Stimulated activated CD4-positive, alpha-beta T cell treated with anti-CD3 and anti-CD28 coated beads, TNF-alpha, amount 100 ng/mL, for 48 hours (primary cell): ENCODE results near the gene RNASE13.

Source experiments
- DNase-seq, 3 donors: peaks; one replicate each; pipeline ENCODE4 v3.0.0-alpha.2; 2020; ENCODE audit warnings: low read depth in 3 of 3

The RNASE13 gene

DNA sequence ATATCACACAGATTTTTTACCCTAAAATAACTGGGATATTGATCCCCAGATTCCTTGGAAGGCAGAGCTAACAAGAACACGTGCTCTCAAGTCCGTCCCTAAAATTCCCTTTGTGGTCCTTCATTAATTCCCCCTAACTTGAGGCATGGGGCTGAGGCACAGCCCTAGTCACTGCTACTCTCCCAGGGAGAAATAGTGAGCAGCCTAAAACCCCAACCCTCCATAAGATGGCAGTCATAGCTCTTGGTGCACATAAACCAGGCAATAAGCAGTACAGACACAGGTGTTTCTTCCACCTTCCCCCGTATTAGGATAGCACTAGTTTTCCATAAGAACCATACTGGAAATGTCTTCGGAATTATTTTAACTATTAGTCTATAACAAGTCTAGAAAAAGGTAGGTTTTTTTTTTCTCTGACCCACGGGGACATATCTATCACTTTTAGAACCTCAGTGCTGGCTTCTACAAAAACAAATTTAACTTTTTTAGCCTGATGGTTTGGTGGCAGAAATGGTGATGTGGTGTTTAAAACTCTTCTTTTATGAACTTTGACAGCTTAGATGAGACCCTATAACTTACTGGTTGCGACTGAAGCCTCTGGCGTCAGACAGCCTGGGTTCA is 32.4 kb upstream of the RNASE13 start:
- DNase-seq: no peak

DNA sequence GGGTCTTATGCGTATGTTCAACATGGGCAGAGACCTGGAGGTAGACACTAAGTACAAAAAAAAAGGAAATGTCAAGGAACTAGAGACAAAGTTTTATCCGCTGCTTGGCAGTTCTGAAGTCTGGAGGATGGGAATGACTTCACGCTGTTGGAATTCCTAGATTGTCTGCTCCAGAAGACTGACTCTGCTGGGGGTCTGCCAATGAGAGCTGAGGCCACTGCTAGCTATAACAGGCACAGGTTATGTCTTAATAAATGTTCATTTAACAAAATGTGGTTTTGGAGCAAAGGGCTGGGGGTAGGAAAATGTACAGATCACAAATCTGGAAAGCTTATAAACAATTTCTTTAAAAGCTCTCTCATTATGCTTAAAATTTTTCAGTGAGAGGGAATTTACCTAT is 28.9 kb upstream of the RNASE13 start:
- DNase-seq: no peak

DNA sequence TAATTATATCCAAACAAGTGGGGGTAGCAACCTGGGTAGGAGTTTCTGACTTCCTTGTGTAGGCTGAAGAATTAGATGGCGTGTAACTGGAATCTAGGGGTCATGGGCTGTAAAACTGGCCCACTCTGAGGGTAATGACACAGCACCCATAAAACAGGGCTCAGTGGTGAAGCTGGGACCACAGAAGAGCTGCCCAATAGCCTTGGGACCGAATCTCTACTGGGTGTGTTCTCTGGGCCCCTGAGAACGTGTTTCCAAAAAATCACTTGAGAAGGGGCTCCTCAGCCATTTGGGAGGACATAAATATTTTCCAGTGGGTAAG is 26.7 kb upstream of the RNASE13 start:
- no peak for DNase-seq

DNA sequence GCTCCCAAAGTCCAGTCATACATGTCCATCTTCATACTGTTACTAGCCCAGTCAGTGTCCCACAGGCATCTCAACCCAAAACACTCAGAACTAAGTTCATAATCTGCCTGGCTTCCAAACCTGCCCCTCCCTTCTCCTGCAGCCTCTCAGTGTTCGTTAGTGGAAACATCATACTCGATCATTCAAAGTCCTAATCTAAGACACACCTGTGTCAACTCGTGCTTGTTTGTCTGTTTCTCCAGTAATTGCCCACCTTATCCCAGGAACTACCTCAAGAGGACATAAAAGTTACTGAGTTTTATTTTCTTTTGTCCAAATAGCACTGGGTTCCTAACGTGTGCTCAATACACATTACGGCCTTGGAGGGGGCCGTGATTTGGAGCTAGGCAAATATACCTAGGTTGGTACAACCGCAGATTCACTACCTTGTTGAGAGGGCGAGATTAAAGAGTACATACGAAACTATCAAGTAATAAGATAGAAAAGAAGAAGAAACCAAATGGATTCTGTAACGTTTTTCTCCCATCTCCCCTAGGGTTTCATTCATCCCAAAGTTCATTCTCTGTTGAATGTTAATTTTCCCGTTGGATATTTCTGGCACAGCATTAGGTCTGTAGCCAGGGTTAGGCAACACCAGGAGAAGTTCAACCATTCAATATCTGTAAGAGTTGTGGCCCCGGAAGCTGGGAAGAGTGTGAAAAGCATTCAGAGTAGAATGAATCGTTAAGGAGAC is 26.2 kb upstream of the RNASE13 start:
- DNase-seq: no peak

DNA sequence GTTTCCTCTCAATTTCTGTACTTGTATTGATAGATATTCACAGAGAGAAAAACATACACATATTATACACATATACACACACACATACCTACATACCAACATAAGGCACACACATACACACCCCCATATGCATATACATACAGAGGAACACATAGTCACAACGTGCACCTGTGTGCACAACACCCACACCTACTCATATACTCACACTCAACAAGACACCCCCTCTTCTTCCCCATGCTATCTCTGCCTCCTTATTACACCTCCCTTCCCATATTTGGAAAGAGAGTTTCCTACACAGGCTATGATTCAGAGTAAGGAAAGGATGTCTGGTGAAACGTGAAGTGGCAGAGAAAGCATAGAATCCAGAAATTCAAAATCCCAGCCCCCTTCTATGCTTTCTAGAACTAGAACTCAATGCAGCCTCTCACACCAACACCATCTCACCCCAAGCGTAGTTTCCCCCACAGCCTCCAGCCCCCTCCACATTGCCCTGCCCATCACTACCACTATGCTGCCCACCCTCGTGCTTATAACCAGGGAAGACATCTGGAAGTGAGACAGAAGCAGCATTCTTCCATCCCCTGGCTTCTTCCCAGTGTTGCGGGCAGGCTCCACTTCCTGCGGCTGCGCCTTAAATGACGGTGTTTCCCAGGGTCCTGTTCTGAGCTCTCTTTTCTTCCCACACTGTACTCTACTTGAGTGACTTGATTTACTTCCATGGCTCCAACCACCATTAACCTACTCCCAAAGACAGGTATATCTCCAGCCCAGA is 25.4 kb upstream of the RNASE13 start:
- no peak for DNase-seq

- no peak for DNase-seq
Measured at GRCh38 chr14:21058903-21059302, 24.3 kb upstream of the RNASE13 start.

GRCh38 chr14:21057803-21058675 is 23.4 kb upstream of the RNASE13 start, which contains the start of gene RNASE8:
RNASE8 (plus strand) TSS chr14:21057822; CDS start chr14:21057893, 71 bp downstream.
- no peak for DNase-seq

- no peak for DNase-seq
Measured at GRCh38 chr14:21056520-21057163, 22.0 kb upstream of the RNASE13 start.

- DNase-seq: no peak
Measured at GRCh38 chr14:21055432-21056117, 21.0 kb upstream of the RNASE13 start.

DNA sequence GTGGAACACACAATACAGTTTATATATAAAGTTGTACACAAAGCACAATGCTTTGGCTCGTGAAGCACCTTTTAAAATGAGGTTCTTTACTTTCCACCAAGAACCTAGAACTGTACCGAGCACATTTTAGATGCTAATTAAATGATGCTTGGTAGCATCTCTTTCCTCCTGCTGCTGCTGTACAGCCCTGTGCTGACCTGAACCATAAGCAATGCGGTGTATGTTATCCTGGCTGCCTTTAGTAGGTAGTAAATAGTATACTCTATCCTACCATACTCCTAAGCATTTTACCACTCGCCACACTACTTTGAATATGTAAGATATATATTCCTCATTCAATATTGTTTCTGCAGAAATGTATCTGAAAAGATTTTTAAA is 20.1 kb upstream of the RNASE13 start:
- DNase-seq: no peak

DNA sequence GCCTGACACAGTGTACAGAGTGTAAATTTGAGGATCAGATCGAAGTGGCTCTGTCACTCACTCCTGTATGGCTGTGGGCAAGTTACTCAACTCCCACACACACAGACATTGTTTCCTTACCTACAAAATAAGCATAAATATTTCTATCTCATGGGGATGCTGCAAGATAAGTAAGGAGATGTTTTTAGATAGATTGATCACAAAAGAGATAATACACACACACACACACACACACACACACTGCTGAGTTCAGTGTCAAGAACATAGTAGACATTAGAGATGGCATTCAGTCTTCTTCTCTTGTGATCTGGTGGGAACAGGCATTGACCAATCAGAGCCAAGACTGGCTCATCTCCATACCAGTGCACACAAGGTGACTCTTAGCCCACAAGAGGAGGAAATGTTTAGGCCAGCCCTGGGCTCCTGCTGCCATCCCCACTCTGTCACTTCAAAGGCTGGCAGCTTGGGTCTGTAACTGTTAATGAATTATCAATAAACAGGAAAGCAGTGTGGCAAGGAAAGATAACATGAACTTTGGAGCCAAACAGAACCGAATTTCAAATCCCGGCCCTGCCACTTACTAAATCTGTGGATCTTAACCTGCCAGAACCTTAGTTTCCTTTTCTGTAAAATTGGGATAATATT is 19.6 kb upstream of the RNASE13 start:
- no peak for DNase-seq

DNA sequence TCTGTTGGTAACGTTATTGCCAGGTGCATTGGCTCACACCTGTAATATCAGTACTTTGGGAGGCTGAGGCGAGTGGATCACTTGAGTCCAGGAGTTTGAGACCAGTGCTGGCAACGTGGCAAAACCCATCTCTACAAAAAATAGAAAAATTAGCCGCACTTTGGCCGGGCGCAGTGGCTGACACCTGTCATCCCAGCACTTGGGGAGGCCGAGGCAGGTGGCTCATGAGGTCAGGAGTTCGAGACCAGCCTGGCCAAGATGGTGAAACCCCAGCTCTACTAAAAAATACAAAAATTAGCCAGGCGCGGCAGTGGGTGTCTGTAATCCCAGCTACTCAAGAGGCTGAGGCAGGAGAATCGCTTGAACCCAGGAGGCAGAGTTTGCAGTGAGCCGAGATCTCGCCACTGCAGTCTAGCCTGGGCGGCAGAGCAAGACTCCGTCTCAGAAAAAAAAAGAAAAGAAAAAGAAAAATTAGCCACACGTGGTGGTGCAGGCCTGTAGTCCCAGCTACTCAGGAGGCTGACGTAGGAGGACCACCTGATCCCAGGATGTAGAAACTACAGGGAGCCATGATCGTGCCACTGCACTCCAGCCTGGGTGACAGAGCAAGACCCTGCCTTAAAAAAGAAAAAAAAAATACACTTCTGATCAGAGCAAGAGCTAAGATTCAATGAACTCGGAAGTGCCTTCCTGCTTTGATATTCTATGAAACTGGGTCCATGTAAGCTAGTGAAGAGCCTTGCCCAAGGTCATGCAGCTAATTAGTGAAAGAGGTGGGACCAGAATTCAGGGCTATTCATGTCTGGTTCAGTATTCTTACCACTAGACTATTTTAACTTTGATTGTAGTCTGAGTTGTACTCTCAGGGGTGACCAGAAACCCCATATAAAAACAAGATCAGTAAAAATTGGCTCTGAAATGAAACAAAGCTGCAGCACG is 18.8 kb upstream of the RNASE13 start:
- no peak for DNase-seq

DNA sequence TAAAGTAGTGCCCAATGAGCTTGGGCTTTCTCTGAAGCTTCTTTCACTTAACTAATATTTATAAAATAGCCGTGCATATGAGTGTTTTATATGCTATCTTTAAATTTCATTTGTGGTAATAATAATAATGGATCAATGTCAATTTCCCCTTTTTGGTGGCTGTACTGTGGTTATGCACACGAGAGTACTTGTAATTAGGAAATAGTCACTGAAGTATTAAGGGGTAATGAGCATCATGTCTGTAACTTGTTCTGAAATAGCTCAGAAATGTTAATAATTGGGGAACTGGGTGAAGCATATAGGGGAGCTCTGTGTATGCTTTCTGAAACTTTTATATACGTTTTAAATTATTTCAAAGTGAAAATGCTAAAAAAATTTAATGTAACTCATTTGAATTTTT is 16.0 kb upstream of the RNASE13 start:
- DNase-seq: no peak

DNA sequence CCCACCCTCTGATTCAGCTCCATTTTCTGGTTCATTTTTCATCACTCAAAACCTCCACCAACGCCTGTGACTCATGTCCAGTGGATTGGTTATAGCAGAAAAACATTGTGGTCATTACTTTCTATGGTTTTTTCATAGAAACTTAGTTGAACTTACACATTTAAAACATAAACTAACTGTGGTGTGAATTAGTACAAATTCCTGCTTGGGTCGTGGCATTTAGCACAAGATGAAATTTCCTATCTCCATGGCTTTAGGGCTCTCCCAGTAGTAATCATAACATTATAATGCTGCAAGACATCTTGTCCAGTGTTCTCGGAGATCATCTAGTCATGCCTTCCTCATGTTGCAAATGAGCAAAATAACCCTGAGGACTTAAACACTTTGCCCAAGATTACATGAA is 14.7 kb upstream of the RNASE13 start:
- DNase-seq: no peak

GRCh38 chr14:21048638-21049037 is 14.0 kb upstream of the RNASE13 start:
- DNase-seq: no peak

DNA sequence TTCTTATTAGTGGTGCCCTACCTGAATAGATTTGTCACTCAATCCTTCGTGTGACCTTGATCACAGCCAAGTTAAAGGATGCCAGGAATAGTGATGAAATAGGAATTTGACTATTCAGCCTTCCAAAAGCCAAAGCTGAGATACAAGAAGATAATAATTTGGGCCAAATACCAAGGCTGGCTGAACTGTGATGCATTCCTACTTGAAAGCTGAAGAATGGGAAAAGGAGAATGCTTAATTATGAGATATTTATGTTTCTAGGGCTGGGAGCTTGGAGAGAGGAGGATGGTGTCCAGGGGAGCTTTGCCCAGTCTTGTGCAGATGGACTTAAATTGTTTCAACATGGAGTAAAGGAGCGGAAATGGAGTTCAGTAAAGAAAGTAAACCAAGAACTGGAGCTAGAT is 12.8 kb upstream of the RNASE13 start:
- DNase-seq: no peak

- DNase-seq: no peak
Measured at GRCh38 chr14:21043974-21044618, 9.5 kb upstream of the RNASE13 start.

DNA sequence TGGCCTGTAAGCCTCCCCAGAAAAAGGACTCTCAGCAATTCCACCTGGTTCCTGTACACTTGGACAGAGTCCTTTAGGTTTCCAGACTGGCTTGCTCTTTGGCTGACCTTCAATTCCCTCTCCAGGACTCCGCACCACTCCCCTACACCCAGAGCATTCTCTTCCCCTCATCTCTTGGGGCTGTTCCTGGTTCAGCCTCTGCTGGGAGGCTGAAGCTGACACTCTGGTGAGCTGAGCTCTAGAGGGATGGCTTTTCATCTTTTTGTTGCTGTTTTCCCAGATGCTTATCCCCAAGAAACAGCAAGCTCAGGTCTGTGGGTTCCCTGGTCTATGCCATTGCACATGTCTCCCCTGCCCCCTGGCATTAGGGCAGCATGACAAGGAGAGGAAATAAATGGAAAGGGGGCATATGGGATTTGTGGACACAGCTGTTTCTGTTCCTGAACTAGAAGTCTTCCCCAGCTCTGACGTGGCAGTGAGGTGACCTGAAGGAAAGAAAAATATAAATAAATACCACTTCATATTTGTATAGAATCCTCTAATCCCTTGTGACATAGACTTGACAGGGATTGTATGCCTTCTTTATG is 8.9 kb upstream of the RNASE13 start:
- DNase-seq: no peak
